Memory B cell (primary cell): ENCODE measurements around the gene HAPLN3.

Source experiments
- ATAC-seq: fragments of 150-1000 bp; cut with Tn5 transposase; 2 replicates; pipeline ENCODE4 v1.10.0; 2021; ENCODE audit warnings: low read depth, mild to moderate bottlenecking, moderate library complexity
- DNase-seq, 2 donors: peaks; one replicate each; pipeline ENCODE4 v3.0.0; 2022; ENCODE audit warnings: low spot score in 2 of 2
- H3K27ac Mint-ChIP-seq: one replicate; pipeline ENCODE4 v1.8.0; 2022; ENCODE audit warnings: mild to moderate bottlenecking, moderate library complexity, mixed read lengths
- H3K27me3 Mint-ChIP-seq: one replicate; pipeline ENCODE4 v1.8.0; 2022; ENCODE audit warnings: mixed read lengths
- H3K36me3 Mint-ChIP-seq: one replicate; pipeline ENCODE4 v1.8.0; 2022; ENCODE audit warnings: mild to moderate bottlenecking, mixed read lengths
- H3K4me1 Mint-ChIP-seq: one replicate; pipeline ENCODE4 v1.8.0; 2022; ENCODE audit warnings: mixed read lengths
- H3K4me3 Mint-ChIP-seq: one replicate; pipeline ENCODE4 v1.8.0; 2022; ENCODE audit warnings: mild to moderate bottlenecking, moderate library complexity, mixed read lengths
- H3K9me3 Mint-ChIP-seq: one replicate; pipeline ENCODE4 v1.8.0; 2022; ENCODE audit warnings: mixed read lengths

HAPLN3 gene

DNA sequence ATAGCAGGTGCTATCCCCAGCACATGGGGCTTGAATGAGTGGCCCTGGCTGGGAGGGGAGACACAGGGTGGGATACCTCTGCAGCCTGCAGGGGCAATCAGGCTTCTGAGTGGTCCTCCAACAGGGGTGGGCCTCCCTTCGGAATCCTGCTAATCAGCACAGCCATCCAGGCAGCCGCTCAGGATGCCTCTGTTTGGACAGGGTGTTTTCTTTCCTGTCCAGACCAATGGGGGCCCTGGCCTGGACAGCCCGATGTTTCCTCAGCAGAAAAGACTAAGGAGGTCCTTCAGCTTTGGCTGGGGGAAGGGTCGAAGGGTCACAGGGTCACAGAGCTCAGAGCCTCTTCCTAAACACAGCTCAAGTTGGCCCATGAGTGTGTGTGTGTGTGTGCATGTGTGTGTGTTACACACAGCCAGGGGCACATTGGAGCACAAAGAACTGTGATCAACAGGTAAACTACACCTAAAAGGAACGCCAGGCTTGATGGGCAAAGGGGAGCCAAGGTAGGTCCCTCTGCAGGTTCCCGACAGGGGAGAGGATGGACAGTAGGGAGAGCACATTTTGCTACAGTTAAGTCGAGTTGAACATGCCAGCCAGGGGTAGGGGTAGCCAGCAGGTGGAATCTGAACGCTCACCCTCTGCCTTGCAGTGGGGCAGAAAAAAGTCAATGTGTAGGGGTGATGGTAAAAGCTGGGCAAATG lies 1.1 kb upstream of the HAPLN3 start:
- Mint-ChIP-seq H3K9me3 (peaks cover 1% of the 10 kb centered on the region), H3K4me1 (peaks cover 8% of the 10 kb centered on the region), H3K27me3 (peaks cover 12% of the 10 kb centered on the region), H3K27ac (no peak overlapping the region), H3K4me3 (no peak overlapping the region), H3K36me3 (no peaks in the 10 kb centered on the region)
- ATAC-seq (no peak), DNase-seq (no peak)

DNA sequence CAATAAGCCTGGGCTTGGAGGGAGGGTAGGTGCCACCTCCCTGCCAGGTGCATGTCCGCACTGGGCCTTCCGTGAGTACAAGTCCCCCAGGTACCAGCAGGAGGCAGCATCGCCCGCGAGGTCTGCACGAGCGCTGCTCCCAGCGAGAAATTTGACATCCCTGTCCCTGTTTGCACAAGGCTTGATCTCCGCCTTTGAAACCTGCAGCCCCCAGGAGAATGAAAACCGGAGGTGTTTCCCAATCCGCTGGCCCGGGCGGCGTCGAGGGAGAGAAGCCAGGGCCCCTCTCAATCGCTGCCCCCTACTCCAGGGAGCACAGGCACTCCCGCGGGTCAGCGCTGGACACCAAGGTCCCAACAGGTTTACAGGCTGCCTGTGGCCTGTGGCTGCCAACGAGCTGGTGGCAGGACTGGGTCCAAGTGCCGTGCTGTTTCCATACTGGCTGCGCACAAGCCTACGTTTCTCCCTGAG lies 961 bp downstream of the HAPLN3 start:
- ATAC-seq (peak; percentile 73), DNase-seq (peak; percentile 59 to 71)
- H3K27ac Mint-ChIP-seq: no peak overlapping the region
- H3K9me3 Mint-ChIP-seq: no peaks in the 10 kb centered on the region
- H3K4me1 Mint-ChIP-seq: peaks cover 5% of the 10 kb centered on the region
- peak overlapping the region; percentile 76 for H3K4me3 Mint-ChIP-seq
- peaks cover 8% of the 10 kb centered on the region for H3K27me3 Mint-ChIP-seq
- no peaks in the 10 kb centered on the region for H3K36me3 Mint-ChIP-seq

DNA sequence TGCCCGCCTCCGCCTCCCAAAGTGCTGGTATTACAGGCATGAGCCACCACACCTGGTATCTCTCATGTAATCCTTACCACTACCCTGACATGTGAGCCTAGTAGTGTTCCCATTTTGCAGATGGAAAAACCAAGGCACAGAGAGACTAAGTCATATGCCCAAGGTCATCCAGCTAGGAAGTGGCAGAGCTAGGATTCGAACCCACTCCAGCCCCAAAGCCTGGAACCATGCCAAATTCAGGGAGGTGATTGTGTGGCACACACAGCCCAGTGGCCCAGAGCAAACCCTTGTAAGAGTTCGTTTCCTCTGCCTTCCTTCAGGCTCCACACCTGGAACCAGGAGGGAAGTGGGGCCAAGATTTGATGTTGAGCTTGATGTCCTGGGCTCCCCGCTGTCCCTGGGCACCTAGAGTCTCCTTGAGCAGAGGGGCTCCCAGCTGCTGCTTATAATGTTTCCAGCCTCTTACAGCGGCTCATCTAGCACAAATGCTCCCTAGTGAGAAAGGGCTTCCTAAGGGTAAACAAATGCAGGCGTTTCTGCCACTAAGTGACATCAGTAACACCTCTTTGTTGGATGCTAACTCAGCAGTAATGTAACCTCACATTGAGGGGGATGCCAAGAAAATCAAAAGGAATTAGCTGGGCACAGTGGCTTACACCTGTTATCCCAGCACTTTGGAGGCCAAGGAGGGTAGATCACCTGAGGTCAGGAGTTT lies 3.6 kb downstream of the HAPLN3 start:
- Mint-ChIP-seq H3K27me3 (peaks cover 8% of the 10 kb centered on the region), H3K9me3 (no peaks in the 10 kb centered on the region), H3K4me1 (peaks cover 5% of the 10 kb centered on the region), H3K4me3 (no peak overlapping the region), H3K36me3 (no peaks in the 10 kb centered on the region), H3K27ac (no peak overlapping the region)
- DNase-seq (no peak), ATAC-seq (no peak)

DNA sequence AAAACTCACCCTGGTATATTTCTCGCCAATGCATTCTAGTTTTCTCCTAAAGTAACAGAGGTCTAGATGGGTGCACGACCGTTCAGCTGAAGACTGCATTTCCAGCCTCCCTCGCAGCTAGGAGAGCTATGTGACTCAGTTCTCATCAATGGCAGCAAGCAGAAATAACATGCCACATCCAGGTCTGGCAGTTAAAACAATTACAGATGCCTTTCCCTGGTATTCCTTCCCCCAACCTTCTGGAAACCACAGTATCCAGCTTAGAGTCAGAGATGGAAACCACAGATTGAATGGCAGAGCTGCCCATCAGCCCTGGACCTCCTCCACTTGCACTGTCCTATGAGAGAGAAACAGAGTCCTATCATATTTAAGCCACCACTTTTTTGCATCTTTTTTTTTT lies 4.8 kb downstream of the HAPLN3 start:
- Mint-ChIP-seq H3K9me3 (no peaks in the 10 kb centered on the region), H3K4me3 (no peak overlapping the region), H3K4me1 (peaks cover 3% of the 10 kb centered on the region), H3K36me3 (no peaks in the 10 kb centered on the region), H3K27me3 (peaks cover 5% of the 10 kb centered on the region), H3K27ac (no peak overlapping the region)
- no peak for ATAC-seq
- no peak for DNase-seq

DNA sequence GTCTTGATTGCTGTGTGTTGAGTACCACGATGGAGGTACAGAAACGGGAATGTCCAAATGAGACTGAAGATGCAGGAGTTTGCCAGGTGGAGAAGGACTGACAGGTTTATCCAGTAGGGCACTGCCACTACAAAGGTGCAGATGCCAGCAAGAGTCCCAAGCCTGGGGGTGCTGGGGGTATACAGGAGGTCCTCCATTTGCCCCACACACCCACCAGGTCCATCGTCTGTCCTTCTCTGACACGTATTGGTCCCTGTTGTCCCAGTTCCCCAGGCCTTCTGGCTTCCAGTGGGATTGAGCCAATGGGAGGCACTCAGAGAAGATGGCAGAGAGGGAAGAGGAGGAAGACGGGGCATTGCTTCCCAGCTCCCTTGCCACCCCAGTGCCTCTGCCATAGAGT lies 6.6 kb downstream of the HAPLN3 start:
- no peak overlapping the region for H3K4me3 Mint-ChIP-seq
- H3K4me1 Mint-ChIP-seq: no peaks in the 10 kb centered on the region
- DNase-seq: no peak
- no peak overlapping the region for H3K27ac Mint-ChIP-seq
- ATAC-seq: no peak
- no peaks in the 10 kb centered on the region for H3K36me3 Mint-ChIP-seq
- H3K9me3 Mint-ChIP-seq: no peaks in the 10 kb centered on the region
- peaks cover under 1% of the 10 kb centered on the region for H3K27me3 Mint-ChIP-seq

DNA sequence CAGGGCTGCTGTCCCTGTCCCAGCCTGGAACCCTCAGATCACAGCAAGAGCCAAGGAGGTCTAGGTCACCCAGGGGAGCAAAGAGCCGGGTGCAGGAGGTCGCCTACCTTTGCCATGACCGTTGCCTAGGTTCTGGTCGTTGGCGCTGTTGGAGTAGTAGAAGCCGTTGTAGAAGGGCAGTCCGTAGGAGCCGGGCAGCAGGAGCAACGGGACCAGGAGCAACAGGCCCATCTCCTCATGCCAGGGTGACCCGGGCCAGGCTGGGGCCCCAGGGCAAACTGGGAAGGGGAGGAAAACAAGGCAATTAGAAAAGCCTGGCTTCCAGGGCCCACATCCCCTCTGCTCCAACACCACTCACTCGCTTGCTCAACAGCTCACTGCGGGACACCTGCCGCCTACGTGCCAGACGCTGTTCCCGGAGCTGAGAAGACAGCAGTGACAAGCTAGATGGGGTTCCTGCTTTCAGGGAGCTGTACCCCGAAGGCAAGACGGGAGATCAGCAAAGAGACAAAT lies 8.2 kb downstream of the HAPLN3 start:
- Mint-ChIP-seq H3K36me3 (no peaks in the 10 kb centered on the region), H3K27ac (no peak overlapping the region), H3K4me1 (no peaks in the 10 kb centered on the region), H3K9me3 (no peaks in the 10 kb centered on the region), H3K4me3 (no peak overlapping the region), H3K27me3 (no peaks in the 10 kb centered on the region)
- ATAC-seq: no peak
- DNase-seq: no peak

DNA sequence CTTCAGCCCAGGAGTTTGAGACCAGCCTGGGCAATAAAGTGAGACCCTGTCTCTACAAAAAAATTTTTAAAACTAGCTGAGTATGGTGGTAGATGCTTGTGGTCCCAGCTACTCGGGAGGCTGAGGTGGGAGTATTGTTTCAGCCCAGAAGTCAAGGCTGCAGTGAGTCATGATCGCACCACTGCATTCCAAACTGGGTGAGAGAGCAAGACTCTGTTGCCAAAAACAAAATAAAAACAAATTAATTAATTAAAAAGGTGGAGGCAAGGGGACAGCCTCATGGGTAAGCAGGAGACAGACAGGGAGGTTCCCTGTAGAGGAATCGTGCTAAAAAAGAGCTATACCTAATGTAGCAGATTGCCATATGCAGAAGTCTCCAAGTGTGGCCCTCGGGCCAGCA lies 12.6 kb downstream of the HAPLN3 start:
- H3K27me3 Mint-ChIP-seq: no peaks in the 10 kb centered on the region
- H3K9me3 Mint-ChIP-seq: no peaks in the 10 kb centered on the region
- no peak overlapping the region for H3K27ac Mint-ChIP-seq
- no peaks in the 10 kb centered on the region for H3K36me3 Mint-ChIP-seq
- no peak for DNase-seq
- no peak for ATAC-seq
- no peaks in the 10 kb centered on the region for H3K4me1 Mint-ChIP-seq
- no peak overlapping the region for H3K4me3 Mint-ChIP-seq

DNA sequence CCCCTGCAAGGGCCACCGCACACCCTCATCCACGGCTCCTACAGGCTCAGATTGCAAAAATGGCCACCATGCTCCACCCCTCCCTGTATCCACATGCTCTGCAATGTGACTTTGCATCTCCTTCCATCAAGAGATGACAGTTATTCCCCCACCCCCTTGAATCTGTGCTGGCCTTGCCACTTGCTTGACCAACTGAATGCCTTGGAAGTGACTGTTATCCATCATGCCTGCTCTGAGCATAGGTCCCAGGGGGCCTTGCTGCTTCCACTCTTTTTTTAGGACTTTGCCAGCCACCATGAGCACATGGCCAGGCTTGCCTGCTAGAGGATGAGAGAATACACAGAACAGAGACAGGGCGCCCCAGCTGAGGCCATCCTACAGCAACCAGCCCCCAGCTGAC lies 13.6 kb downstream of the HAPLN3 start:
- no peaks in the 10 kb centered on the region for H3K9me3 Mint-ChIP-seq
- no peaks in the 10 kb centered on the region for H3K4me1 Mint-ChIP-seq
- no peak overlapping the region for H3K27ac Mint-ChIP-seq
- DNase-seq (no peak), ATAC-seq (no peak)
- H3K27me3 Mint-ChIP-seq: no peaks in the 10 kb centered on the region
- H3K36me3 Mint-ChIP-seq: no peaks in the 10 kb centered on the region
- H3K4me3 Mint-ChIP-seq: no peak overlapping the region

DNA sequence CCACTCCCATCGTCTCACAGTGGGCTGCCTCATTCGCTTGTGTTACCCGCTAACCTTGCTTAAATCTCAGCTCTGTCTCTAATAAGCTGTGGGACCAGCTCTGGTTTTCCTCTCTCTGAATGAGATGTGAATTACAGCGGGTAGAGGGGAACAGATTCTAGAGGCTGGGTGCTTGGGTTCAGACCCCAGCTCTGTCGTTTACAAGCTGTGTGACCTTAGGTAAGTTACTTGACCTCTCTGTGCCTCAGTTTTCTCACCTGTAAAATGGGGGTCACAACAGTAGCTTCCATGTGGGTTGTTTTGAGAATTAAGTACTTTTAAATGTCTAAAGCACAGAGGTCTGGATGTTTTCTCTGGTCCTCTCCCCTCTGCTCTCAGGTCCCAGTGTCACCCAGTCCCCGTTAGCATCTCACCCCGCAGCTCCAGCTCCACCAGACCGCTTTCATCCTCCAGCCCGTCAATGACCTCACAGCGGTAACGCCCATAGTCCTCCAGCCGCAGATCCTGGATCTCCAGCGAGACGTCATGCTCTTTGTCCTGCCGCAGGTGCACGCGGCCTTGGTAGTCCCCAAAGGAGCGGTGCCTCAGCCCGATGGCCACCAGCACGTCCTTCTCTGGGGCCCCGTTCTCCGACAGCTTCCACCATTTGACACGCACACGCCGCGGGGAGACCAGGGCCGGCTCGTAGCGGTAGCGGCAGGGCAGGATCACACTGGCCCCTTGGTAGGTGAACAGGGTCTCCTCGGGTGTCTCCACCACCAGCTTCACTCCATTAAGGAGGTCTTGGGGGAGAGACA lies 14.2 kb downstream of the HAPLN3 start:
- no peaks in the 10 kb centered on the region for H3K36me3 Mint-ChIP-seq
- H3K9me3 Mint-ChIP-seq: no peaks in the 10 kb centered on the region
- no peaks in the 10 kb centered on the region for H3K4me1 Mint-ChIP-seq
- H3K27me3 Mint-ChIP-seq: no peaks in the 10 kb centered on the region
- H3K27ac Mint-ChIP-seq: no peak overlapping the region
- no peak overlapping the region for H3K4me3 Mint-ChIP-seq
- no peak for ATAC-seq
- DNase-seq: no peak

DNA sequence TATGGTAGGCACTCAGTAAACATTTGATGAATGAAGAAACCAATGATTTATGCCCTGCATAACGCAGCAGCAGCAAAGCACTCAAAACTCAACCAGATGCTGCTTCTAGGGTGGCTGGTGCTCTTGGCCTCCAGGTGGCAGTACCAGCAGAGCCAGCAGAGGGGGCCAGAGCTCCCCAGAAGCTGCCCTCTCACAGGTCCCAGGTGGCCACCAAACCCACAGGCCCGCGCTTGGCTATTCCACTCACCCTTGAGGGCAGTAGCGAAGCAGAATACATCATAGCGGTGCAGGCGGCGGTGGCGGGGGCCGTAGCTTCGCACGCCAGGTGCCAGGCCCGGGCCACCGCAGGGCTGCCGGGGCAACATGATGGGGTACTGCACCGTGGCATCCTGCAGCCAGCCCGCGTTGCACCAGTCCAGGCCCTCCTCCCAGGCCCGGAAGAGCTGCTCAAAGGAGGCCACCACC lies 16.6 kb downstream of the HAPLN3 start:
- ATAC-seq: no peak

DNA sequence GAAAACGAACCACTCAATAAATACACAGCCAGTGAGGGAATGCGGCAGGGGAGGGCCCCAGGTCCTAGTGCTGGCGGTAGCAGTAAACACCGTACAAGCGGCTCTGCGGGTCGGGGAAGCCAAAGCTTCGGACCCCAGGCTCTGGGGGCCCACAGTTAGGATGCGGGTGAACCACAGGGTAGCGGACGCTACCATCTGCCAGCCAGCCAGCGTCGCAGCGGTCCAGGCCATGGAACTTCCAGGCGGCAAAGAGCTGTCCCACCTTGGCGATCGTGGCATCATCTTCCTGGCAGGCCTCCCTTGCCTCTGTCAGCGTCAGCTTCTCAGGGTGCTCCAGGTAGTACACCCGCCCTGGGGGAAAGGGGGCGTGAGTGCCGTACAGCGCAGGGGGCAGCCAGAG lies 17.4 kb downstream of the HAPLN3 start:
- no peaks in the 10 kb centered on the region for H3K4me1 Mint-ChIP-seq

More for the DNA sequence above, 16.6 kb downstream of the HAPLN3 start:
- no peaks in the 10 kb centered on the region for H3K27me3 Mint-ChIP-seq
- no peak overlapping the region for H3K4me3 Mint-ChIP-seq
- H3K36me3 Mint-ChIP-seq: no peaks in the 10 kb centered on the region
- no peaks in the 10 kb centered on the region for H3K9me3 Mint-ChIP-seq
- H3K4me1 Mint-ChIP-seq: no peaks in the 10 kb centered on the region
- H3K27ac Mint-ChIP-seq: no peak overlapping the region
- DNase-seq: no peak

DNA sequence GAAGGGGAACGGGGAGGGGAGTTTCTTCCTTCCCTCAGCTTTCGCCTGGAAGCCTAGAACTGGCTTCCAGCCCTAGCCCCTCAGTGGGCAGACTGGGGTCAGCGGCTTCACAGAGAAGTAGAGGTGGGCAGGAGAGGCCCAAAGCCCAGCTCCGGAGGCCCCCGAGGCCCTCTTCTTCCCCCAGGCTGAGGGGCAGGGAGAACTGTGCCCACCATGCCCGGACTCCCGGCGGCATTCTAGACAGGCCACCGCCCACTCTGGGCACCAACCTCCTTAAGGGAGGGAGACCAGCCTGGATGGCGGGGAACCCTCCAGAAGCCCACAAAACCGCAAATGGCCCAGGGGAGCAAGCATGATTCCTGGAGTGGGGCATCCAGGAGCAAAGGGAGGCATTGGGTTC lies 17.9 kb downstream of the HAPLN3 start:
- DNase-seq (no peak), ATAC-seq (no peak)
- no peaks in the 10 kb centered on the region for H3K4me1 Mint-ChIP-seq
- no peak overlapping the region for H3K4me3 Mint-ChIP-seq
- no peaks in the 10 kb centered on the region for H3K36me3 Mint-ChIP-seq
- H3K27me3 Mint-ChIP-seq: peaks cover 4% of the 10 kb centered on the region
- no peaks in the 10 kb centered on the region for H3K9me3 Mint-ChIP-seq
- H3K27ac Mint-ChIP-seq: no peak overlapping the region

More for the DNA sequence above, 17.4 kb downstream of the HAPLN3 start:
- no peaks in the 10 kb centered on the region for H3K27me3 Mint-ChIP-seq
- DNase-seq (no peak), ATAC-seq (no peak)
- no peaks in the 10 kb centered on the region for H3K9me3 Mint-ChIP-seq
- H3K36me3 Mint-ChIP-seq: no peaks in the 10 kb centered on the region
- H3K27ac Mint-ChIP-seq: no peak overlapping the region
- no peak overlapping the region for H3K4me3 Mint-ChIP-seq

DNA sequence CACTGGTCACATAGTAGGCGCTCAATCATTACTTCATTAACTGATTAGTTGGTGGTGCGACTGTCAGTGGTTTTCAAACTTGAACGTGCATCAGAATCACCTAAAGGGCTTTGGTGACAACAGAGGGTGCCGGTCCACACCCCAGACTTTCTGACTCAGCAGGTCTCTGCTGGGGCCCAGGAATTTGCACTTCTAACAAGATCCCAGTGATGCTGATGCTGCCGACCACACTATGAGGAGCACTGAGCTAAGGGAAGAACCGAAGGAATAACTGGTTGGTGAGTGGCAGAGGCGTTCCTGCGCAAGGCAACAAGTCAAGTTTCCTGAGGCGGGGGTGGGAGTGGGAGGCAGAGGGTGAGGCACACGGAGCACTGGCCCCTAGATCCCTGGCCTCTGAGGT lies 18.8 kb downstream of the HAPLN3 start:
- Mint-ChIP-seq H3K4me3 (no peak overlapping the region), H3K36me3 (no peaks in the 10 kb centered on the region), H3K27ac (no peak overlapping the region), H3K27me3 (peaks cover 7% of the 10 kb centered on the region), H3K4me1 (no peaks in the 10 kb centered on the region), H3K9me3 (no peaks in the 10 kb centered on the region)
- ATAC-seq (no peak), DNase-seq (no peak)

DNA sequence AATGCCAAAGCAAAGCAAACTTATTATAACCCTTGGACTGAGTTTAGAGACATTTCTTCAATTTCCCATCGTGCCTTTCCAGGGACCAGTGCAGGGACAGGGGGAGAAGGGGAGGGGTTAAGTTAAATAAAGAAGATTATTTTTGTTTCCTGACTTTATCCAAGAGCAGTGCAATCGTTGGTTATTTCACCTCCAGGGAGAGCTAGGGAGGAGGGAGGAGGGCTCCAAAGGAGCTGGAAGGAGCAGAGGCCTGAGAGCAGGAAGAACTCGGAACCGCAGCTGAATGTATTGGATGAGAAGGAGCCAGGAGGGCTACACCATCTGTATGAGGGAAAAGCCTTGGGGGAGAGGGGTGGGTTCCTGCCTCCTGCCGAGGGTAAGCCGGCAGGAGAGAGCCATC lies 20.7 kb downstream of the HAPLN3 start:
- DNase-seq (no peak), ATAC-seq (no peak)
- Mint-ChIP-seq H3K36me3 (no peaks in the 10 kb centered on the region), H3K27me3 (peaks cover 11% of the 10 kb centered on the region), H3K27ac (no peak overlapping the region), H3K9me3 (no peaks in the 10 kb centered on the region), H3K4me3 (no peak overlapping the region), H3K4me1 (no peaks in the 10 kb centered on the region)
